ENCODE measurements around the gene TMEM114.

- no peak for TF ChIP-seq REST (IDR thresholded peaks at IDR 0.05; ENCODE audit: insufficient read depth in 1 of 2, low read depth in 2 of 2, low read length in 1 of 2)
- no peak for TF ChIP-seq POLR2AphosphoS5 (IDR thresholded peaks at IDR 0.05; ENCODE audit: low read depth, low read length)
- TF ChIP-seq, protein P1, sequence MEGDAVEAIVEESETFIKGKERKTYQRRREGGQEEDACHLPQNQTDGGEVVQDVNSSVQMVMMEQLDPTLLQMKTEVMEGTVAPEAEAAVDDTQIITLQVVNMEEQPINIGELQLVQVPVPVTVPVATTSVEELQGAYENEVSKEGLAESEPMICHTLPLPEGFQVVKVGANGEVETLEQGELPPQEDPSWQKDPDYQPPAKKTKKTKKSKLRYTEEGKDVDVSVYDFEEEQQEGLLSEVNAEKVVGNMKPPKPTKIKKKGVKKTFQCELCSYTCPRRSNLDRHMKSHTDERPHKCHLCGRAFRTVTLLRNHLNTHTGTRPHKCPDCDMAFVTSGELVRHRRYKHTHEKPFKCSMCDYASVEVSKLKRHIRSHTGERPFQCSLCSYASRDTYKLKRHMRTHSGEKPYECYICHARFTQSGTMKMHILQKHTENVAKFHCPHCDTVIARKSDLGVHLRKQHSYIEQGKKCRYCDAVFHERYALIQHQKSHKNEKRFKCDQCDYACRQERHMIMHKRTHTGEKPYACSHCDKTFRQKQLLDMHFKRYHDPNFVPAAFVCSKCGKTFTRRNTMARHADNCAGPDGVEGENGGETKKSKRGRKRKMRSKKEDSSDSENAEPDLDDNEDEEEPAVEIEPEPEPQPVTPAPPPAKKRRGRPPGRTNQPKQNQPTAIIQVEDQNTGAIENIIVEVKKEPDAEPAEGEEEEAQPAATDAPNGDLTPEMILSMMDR (IDR thresholded peaks at IDR 0.05): no peak
Measured at GRCh38 chr16:8631818-8632465, 41.6 kb upstream of the TMEM114 start.
